HG02852 (cell line): ENCODE measurements around the gene MCM10.

Experiments
- ATAC-seq: cut with Tn5 transposase; IDR thresholded peaks from one replicate; pipeline ENCODE4 v1.9.1; 2021; ENCODE audit warnings: mild to moderate bottlenecking, moderate library complexity; ENCODE audit not compliant: unreplicated experiment

The MCM10 gene

DNA sequence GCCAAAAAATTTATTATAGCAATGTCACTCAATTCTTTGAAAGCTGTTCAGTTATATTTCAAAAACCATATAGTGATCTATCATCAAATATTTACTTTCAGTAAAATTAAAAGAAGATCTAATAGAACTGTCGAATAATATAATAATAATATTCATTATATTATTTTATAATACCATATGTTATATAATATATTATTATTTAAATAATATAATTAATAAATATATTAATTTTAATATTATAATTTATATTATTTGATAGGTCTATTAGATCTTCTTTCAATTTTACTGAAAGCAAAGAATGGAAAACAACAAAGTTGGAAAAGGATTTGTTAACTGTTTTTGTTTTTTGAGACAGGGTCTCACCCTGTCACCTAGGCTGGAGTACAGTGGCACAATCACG is 95.3 kb downstream of the MCM10 start:
- no peak for ATAC-seq

DNA sequence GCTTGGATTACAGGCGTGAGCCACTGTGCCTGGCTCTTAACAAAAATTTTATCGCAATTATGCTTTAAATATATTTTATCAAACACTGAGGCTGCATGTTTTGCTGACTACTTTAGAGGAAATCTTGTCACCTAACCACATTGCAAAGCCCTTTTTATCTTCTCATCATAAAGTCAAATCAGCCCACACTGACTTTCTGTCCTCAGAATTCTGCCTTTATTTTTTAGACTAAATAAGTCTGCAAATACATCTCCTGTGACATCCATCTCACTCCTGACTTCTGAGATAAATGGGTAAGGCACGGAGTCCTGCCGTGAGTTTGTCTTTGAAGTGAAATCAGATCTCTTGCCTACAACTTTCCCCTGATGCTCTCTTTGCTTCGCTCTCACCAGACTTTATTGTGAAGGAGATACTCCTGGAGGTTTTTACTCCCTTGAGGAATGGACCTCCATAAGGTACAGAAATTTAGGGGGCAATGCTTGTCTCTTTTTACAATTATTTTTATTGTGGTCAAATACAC is 96.3 kb downstream of the MCM10 start:
- ATAC-seq, result no peak
